ENCODE measurements around the gene CFAP90.

Gene CFAP90

DNA sequence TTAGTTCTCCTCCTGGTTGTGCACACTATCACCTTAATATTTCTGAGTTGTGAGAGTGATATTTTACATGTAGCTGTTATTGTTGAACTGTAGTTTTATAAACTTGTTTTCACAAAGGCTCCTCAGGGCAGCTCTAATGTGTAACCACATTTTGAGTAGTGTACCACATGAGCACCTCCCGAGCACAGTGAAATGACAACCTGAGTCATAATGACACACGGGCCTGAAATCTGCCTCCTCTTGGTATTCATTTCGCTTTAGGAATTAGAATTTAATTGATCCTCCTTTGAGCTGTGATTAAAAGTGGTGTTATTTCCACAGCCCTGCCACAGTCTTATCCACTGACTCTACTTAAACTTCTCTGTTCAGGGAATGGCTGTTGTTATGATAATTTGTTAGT lies 25.9 kb upstream of the CFAP90 start:
- no peak overlapping the region for H2AFZ ChIP-seq (ENCODE audit: low read length)
- H4K8ac ChIP-seq (ENCODE audit: low read depth, low read length) = no peak overlapping the region
- H3K4me1 ChIP-seq (ENCODE audit: control insufficient read depth in 2 of 2, insufficient read depth in 1 of 2, low read depth in 1 of 2, low read length in 2 of 2) = no peaks in the 10 kb centered on the region
- no peak overlapping the region for H2BK120ac ChIP-seq (ENCODE audit: low read depth, low read length)
- no peak overlapping the region for H3K9ac ChIP-seq (ENCODE audit: low read depth, low read length, poor library complexity)
- WGBS, 2 donors (ENCODE audit: extremely low coverage in 2 of 2, insufficient read length in 2 of 2, insufficient replicate concordance in 1 of 2) = no CpG with 5 or more reads among the region's 3 CpGs
- H3K27ac ChIP-seq (replicated peaks; ENCODE audit: low read length) = no peak overlapping the region
- no peak overlapping the region for H2BK12ac ChIP-seq (ENCODE audit: low read length)
- H3K36me3 ChIP-seq (replicated peaks in 1 of 2; ENCODE audit: control insufficient read depth in 2 of 2, insufficient read depth in 2 of 2, low read length in 2 of 2) = peaks cover 25 to 97% of the 10 kb centered on the region in 2 donors
- H3K27me3 ChIP-seq (ENCODE audit: control insufficient read depth in 3 of 3, insufficient read depth in 3 of 3, low read depth in 1 of 3, low read length in 3 of 3) = no peaks in the 10 kb centered on the region
- no peaks in the 10 kb centered on the region for H3K9me3 ChIP-seq (replicated peaks in 1 of 2; ENCODE audit: control insufficient read depth in 2 of 2, insufficient read depth in 1 of 2, low read depth in 1 of 2, low read length in 2 of 2)
- no peak overlapping the region for H3K14ac ChIP-seq (ENCODE audit: low read length)
- H3K4ac ChIP-seq (ENCODE audit: low read length) = no peak overlapping the region
- no peak overlapping the region for H3K4me2 ChIP-seq (ENCODE audit: insufficient read depth, low read length, poor library complexity, severe bottlenecking)
- H2BK15ac ChIP-seq (ENCODE audit: low read length) = no peak overlapping the region
- no peak overlapping the region for H2AK5ac ChIP-seq (ENCODE audit: low read depth, low read length)
- H3K23ac ChIP-seq (ENCODE audit: low read depth, low read length, poor library complexity) = no peak overlapping the region
- H3K79me1 ChIP-seq (ENCODE audit: low read depth, low read length) = no peaks in the 10 kb centered on the region
- DNase-seq (ENCODE audit: low spot score) = no peak
- H3K4me3 ChIP-seq (ENCODE audit: low read length in 2 of 2) = no peak overlapping the region
- no peak overlapping the region for H3K18ac ChIP-seq (ENCODE audit: low read length)
- H2BK5ac ChIP-seq (ENCODE audit: low read length) = no peak overlapping the region
- no peak overlapping the region for H4K91ac ChIP-seq (ENCODE audit: low read depth, low read length, poor library complexity)

DNA sequence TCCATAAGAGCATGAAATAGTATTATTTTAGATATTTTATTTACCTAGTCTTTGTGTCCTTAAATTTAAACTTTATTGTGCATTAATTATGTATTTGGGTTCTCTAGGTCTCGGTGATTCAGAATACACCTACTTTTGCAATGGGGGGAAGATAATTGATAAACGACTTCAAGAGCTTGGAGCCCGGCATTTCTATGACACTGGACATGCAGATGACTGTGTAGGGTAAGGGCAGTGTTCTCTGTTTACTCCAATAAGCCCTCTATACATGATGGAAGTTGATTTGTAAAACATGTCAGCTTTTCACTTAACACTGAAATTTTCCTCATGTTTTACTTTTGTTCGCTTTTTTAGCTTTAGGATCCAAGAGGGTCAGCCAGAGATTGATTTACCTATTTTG lies 24.2 kb upstream of the CFAP90 start:
- H3K36me3 ChIP-seq (replicated peaks in 1 of 2; ENCODE audit: control insufficient read depth in 2 of 2, insufficient read depth in 2 of 2, low read length in 2 of 2) = peaks cover 23 to 90% of the 10 kb centered on the region in 2 donors
- H3K4me3 ChIP-seq (ENCODE audit: low read length in 2 of 2) = no peak overlapping the region
- no peak overlapping the region for H3K4ac ChIP-seq (ENCODE audit: low read length)
- no peak overlapping the region for H4K91ac ChIP-seq (ENCODE audit: low read depth, low read length, poor library complexity)
- H2BK120ac ChIP-seq (ENCODE audit: low read depth, low read length) = no peak overlapping the region
- H2AK5ac ChIP-seq (ENCODE audit: low read depth, low read length) = no peak overlapping the region
- H3K27me3 ChIP-seq (ENCODE audit: control insufficient read depth in 3 of 3, insufficient read depth in 3 of 3, low read depth in 1 of 3, low read length in 3 of 3) = no peaks in the 10 kb centered on the region
- H3K14ac ChIP-seq (ENCODE audit: low read length) = no peak overlapping the region
- no peak for DNase-seq (ENCODE audit: low spot score)
- no peak overlapping the region for H2BK5ac ChIP-seq (ENCODE audit: low read length)
- no peak overlapping the region for H3K4me2 ChIP-seq (ENCODE audit: insufficient read depth, low read length, poor library complexity, severe bottlenecking)
- no peak overlapping the region for H2BK12ac ChIP-seq (ENCODE audit: low read length)
- no peak overlapping the region for H3K23ac ChIP-seq (ENCODE audit: low read depth, low read length, poor library complexity)
- H3K18ac ChIP-seq (ENCODE audit: low read length) = no peak overlapping the region
- peaks cover 0 to 2% of the 10 kb centered on the region in 2 donors for H3K4me1 ChIP-seq (ENCODE audit: control insufficient read depth in 2 of 2, insufficient read depth in 1 of 2, low read depth in 1 of 2, low read length in 2 of 2)
- no peak overlapping the region for H2BK15ac ChIP-seq (ENCODE audit: low read length)
- no CpG with 5 or more reads among the region's 4 CpGs for WGBS, 2 donors (ENCODE audit: extremely low coverage in 2 of 2, insufficient read length in 2 of 2, insufficient replicate concordance in 1 of 2)
- no peak overlapping the region for H2AFZ ChIP-seq (ENCODE audit: low read length)
- H3K9ac ChIP-seq (ENCODE audit: low read depth, low read length, poor library complexity) = no peak overlapping the region
- H3K79me1 ChIP-seq (ENCODE audit: low read depth, low read length) = no peaks in the 10 kb centered on the region
- no peaks in the 10 kb centered on the region for H3K9me3 ChIP-seq (replicated peaks in 1 of 2; ENCODE audit: control insufficient read depth in 2 of 2, insufficient read depth in 1 of 2, low read depth in 1 of 2, low read length in 2 of 2)
- H3K27ac ChIP-seq (replicated peaks; ENCODE audit: low read length) = no peak overlapping the region
- H4K8ac ChIP-seq (ENCODE audit: low read depth, low read length) = no peak overlapping the region

DNA sequence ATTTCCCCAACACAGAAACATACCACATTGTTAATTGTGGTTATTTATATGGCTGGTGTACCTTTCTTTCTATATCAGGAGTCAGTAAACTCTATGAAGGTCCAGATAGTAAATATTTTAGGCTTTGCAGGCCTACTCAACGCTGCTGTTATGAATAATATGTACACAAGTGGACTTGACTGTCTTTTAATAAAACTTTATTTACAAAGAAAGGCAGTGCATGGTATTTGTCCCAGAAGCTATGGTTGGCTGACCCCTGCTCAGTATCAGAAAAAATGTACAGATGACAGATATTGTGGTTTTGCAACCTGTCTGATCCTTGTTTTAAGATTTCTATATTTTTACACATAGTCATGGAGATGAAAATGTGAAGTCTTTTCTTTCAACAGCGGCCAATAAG lies 23.7 kb upstream of the CFAP90 start:
- H3K23ac ChIP-seq (ENCODE audit: low read depth, low read length, poor library complexity) = no peak overlapping the region
- no peak overlapping the region for H3K9ac ChIP-seq (ENCODE audit: low read depth, low read length, poor library complexity)
- peaks cover 20 to 85% of the 10 kb centered on the region in 2 donors for H3K36me3 ChIP-seq (replicated peaks in 1 of 2; ENCODE audit: control insufficient read depth in 2 of 2, insufficient read depth in 2 of 2, low read length in 2 of 2)
- no peak overlapping the region for H2AK5ac ChIP-seq (ENCODE audit: low read depth, low read length)
- no peak overlapping the region for H3K4ac ChIP-seq (ENCODE audit: low read length)
- H2BK5ac ChIP-seq (ENCODE audit: low read length) = no peak overlapping the region
- no peak overlapping the region for H3K4me3 ChIP-seq (ENCODE audit: low read length in 2 of 2)
- no peak overlapping the region for H3K27ac ChIP-seq (replicated peaks; ENCODE audit: low read length)
- H3K79me1 ChIP-seq (ENCODE audit: low read depth, low read length) = no peaks in the 10 kb centered on the region
- H3K4me1 ChIP-seq (ENCODE audit: control insufficient read depth in 2 of 2, insufficient read depth in 1 of 2, low read depth in 1 of 2, low read length in 2 of 2) = peaks cover 0 to 2% of the 10 kb centered on the region in 2 donors
- H4K8ac ChIP-seq (ENCODE audit: low read depth, low read length) = no peak overlapping the region
- no peak overlapping the region for H3K4me2 ChIP-seq (ENCODE audit: insufficient read depth, low read length, poor library complexity, severe bottlenecking)
- no peaks in the 10 kb centered on the region for H3K9me3 ChIP-seq (replicated peaks in 1 of 2; ENCODE audit: control insufficient read depth in 2 of 2, insufficient read depth in 1 of 2, low read depth in 1 of 2, low read length in 2 of 2)
- H3K27me3 ChIP-seq (ENCODE audit: control insufficient read depth in 3 of 3, insufficient read depth in 3 of 3, low read depth in 1 of 3, low read length in 3 of 3) = no peaks in the 10 kb centered on the region
- DNase-seq (ENCODE audit: low spot score) = no peak
- no peak overlapping the region for H3K14ac ChIP-seq (ENCODE audit: low read length)
- H2BK15ac ChIP-seq (ENCODE audit: low read length) = no peak overlapping the region
- no peak overlapping the region for H4K91ac ChIP-seq (ENCODE audit: low read depth, low read length, poor library complexity)
- no peak overlapping the region for H2AFZ ChIP-seq (ENCODE audit: low read length)
- no peak overlapping the region for H3K18ac ChIP-seq (ENCODE audit: low read length)
- no CpG with 5 or more reads among the region's 2 CpGs for WGBS, 2 donors (ENCODE audit: extremely low coverage in 2 of 2, insufficient read length in 2 of 2, insufficient replicate concordance in 1 of 2)
- H2BK120ac ChIP-seq (ENCODE audit: low read depth, low read length) = no peak overlapping the region
- no peak overlapping the region for H2BK12ac ChIP-seq (ENCODE audit: low read length)

DNA sequence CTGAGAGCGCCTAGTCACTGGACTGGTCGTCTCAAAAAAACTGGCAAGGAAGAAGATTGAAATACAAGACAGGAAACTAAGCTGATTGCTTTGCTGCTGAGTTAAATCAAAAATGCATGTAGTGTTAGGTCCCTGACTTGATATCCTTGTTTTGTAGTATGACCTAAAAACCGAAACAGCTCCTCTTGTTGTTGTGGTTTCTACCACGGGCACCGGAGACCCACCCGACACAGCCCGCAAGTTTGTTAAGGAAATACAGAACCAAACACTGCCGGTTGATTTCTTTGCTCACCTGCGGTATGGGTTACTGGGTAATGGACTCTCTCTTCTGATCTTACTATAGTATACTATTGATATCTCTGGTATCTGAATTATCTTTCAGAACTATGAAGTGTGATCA lies 22.3 kb upstream of the CFAP90 start:
- H3K4me1 ChIP-seq (ENCODE audit: control insufficient read depth in 2 of 2, insufficient read depth in 1 of 2, low read depth in 1 of 2, low read length in 2 of 2) = peaks cover 0 to 2% of the 10 kb centered on the region in 2 donors
- no peak overlapping the region for H2AFZ ChIP-seq (ENCODE audit: low read length)
- peaks cover 2% of the 10 kb centered on the region for H3K79me1 ChIP-seq (ENCODE audit: low read depth, low read length)
- H3K23ac ChIP-seq (ENCODE audit: low read depth, low read length, poor library complexity) = no peak overlapping the region
- H3K4ac ChIP-seq (ENCODE audit: low read length) = no peak overlapping the region
- H2BK12ac ChIP-seq (ENCODE audit: low read length) = no peak overlapping the region
- no peaks in the 10 kb centered on the region for H3K9me3 ChIP-seq (replicated peaks in 1 of 2; ENCODE audit: control insufficient read depth in 2 of 2, insufficient read depth in 1 of 2, low read depth in 1 of 2, low read length in 2 of 2)
- DNase-seq (ENCODE audit: low spot score) = no peak
- no peak overlapping the region for H2AK5ac ChIP-seq (ENCODE audit: low read depth, low read length)
- H3K18ac ChIP-seq (ENCODE audit: low read length) = no peak overlapping the region
- no peaks in the 10 kb centered on the region for H3K27me3 ChIP-seq (ENCODE audit: control insufficient read depth in 3 of 3, insufficient read depth in 3 of 3, low read depth in 1 of 3, low read length in 3 of 3)
- no peak overlapping the region for H3K14ac ChIP-seq (ENCODE audit: low read length)
- no peak overlapping the region for H3K9ac ChIP-seq (ENCODE audit: low read depth, low read length, poor library complexity)
- H2BK5ac ChIP-seq (ENCODE audit: low read length) = no peak overlapping the region
- no peak overlapping the region for H2BK120ac ChIP-seq (ENCODE audit: low read depth, low read length)
- peaks cover 15 to 73% of the 10 kb centered on the region in 2 donors for H3K36me3 ChIP-seq (replicated peaks in 1 of 2; ENCODE audit: control insufficient read depth in 2 of 2, insufficient read depth in 2 of 2, low read length in 2 of 2)
- H3K4me2 ChIP-seq (ENCODE audit: insufficient read depth, low read length, poor library complexity, severe bottlenecking) = no peak overlapping the region
- no peak overlapping the region for H3K4me3 ChIP-seq (ENCODE audit: low read length in 2 of 2)
- H2BK15ac ChIP-seq (ENCODE audit: low read length) = no peak overlapping the region
- H3K27ac ChIP-seq (replicated peaks; ENCODE audit: low read length) = no peak overlapping the region
- no peak overlapping the region for H4K91ac ChIP-seq (ENCODE audit: low read depth, low read length, poor library complexity)
- H4K8ac ChIP-seq (ENCODE audit: low read depth, low read length) = no peak overlapping the region
- no CpG with 5 or more reads among the region's 9 CpGs for WGBS, 2 donors (ENCODE audit: extremely low coverage in 2 of 2, insufficient read length in 2 of 2, insufficient replicate concordance in 1 of 2)

All from neuronal stem cell (in vitro differentiated cells).